Fibroblast of peridontal ligament (primary cell): ENCODE measurements around the gene IFT52.

Experiments used
- DNase-seq: peaks from one replicate; pipeline ENCODE4 v3.0.0-alpha.2; 2010; ENCODE audit errors: extremely low read depth

The IFT52 gene

GRCh38 chr20:43590392-43591303, at the start of gene IFT52:
TSS of gene IFT52 (plus strand) at chr20:43590937. CDS start at chr20:43594699, 3,762 bp downstream.
- peak; percentile 88 for DNase-seq

- peak; percentile 49 for DNase-seq
Observed at GRCh38 chr20:43541214-43541613, 49.5 kb upstream of the IFT52 start.

- no peak for DNase-seq
Observed at GRCh38 chr20:43542161-43542560, 48.6 kb upstream of the IFT52 start.

GRCh38 chr20:43542674-43543073, 48.1 kb upstream of the IFT52 start:
- DNase-seq, result no peak

GRCh38 chr20:43543138-43543537, 47.6 kb upstream of the IFT52 start:
- no peak for DNase-seq

GRCh38 chr20:43544501-43544900, 46.2 kb upstream of the IFT52 start:
- DNase-seq, result no peak

- DNase-seq, result no peak
Observed at GRCh38 chr20:43545837-43546578, 44.7 kb upstream of the IFT52 start.

- DNase-seq, result no peak
Observed at GRCh38 chr20:43548273-43548880, 42.4 kb upstream of the IFT52 start.

- no peak for DNase-seq
Observed at GRCh38 chr20:43549416-43550065, 41.2 kb upstream of the IFT52 start.

- no peak for DNase-seq
Observed at GRCh38 chr20:43550456-43550855, 40.3 kb upstream of the IFT52 start.

- DNase-seq, result peak; percentile 40
Observed at GRCh38 chr20:43554369-43554768, 36.4 kb upstream of the IFT52 start.

GRCh38 chr20:43558412-43559146, 32.2 kb upstream of the IFT52 start, which contains the start of gene SGK2:
TSS of gene SGK2 (plus strand) at chr20:43559027. CDS start at chr20:43566496, 7,469 bp downstream.
- peak; percentile 44 for DNase-seq

- DNase-seq, result no peak
Observed at GRCh38 chr20:43559147-43559987, 31.4 kb upstream of the IFT52 start.

GRCh38 chr20:43560974-43561373, 29.8 kb upstream of the IFT52 start:
- DNase-seq, result no peak

- DNase-seq, result no peak
Observed at GRCh38 chr20:43563429-43563828, 27.3 kb upstream of the IFT52 start.

GRCh38 chr20:43563991-43564390, 26.7 kb upstream of the IFT52 start:
- no peak for DNase-seq

- DNase-seq, result no peak
Observed at GRCh38 chr20:43564455-43564854, 26.3 kb upstream of the IFT52 start.

GRCh38 chr20:43564993-43565757, 25.6 kb upstream of the IFT52 start:
- no peak for DNase-seq

GRCh38 chr20:43565758-43566104, 25.0 kb upstream of the IFT52 start:
- DNase-seq, result no peak
